ENCODE data around the gene NCK2. TPM values are rescaled to one million over a fixed set of nuclear protein-coding genes. Genes with fewer than 3 reads are reported as not detected.

Gene NCK2
- total RNA-seq, 1 experiment from 2014 or later, result 49.2 TPM

- Histone ChIP-seq H2AFZ (ENCODE audit: low read length) (no peak overlapping the region), H3K4me2 (ENCODE audit: insufficient read depth, insufficient read length, low read length) (no peak overlapping the region), H4K5ac (ENCODE audit: insufficient read length, low read depth, low read length) (no peak overlapping the region), H3K56ac (ENCODE audit: insufficient read length, low read depth, low read length) (no peak overlapping the region), H3K4ac (ENCODE audit: low read depth, low read length) (no peak overlapping the region), H3K23ac (ENCODE audit: insufficient read length, low read depth, low read length) (no peak overlapping the region), H4K20me1 (ENCODE audit: control insufficient read depth, insufficient read depth, insufficient read length) (no peaks in the 10 kb centered on the region), H3K27ac (ENCODE audit: insufficient read length, low read depth, low read length) (no peak overlapping the region), H3K9ac (ENCODE audit: extremely low read depth, insufficient read length, low read length) (no peak overlapping the region), H3K79me2 (ENCODE audit: insufficient read depth, low read length) (peaks cover 6% of the 10 kb centered on the region; the same call in 1 of the 2 replicates), H3K9me3 (ENCODE audit: control insufficient read depth, low read depth, low read length) (peaks cover 9% of the 10 kb centered on the region), H2BK15ac (ENCODE audit: low read depth, low read length) (no peak overlapping the region), H3K14ac (ENCODE audit: insufficient read depth, low read length) (no peak overlapping the region), H2BK5ac (ENCODE audit: insufficient read length, low read length) (no peak overlapping the region), H3K18ac (ENCODE audit: insufficient read length, low read depth, low read length) (no peak overlapping the region), H3K27me3 (ENCODE audit: insufficient read depth, low read length) (no peaks in the 10 kb centered on the region), H3K23me2 (ENCODE audit: insufficient read length, low read depth, low read length, poor library complexity, severe bottlenecking) (no peaks in the 10 kb centered on the region), H3K79me1 (ENCODE audit: insufficient read depth, low read depth, low read length, poor library complexity, severe bottlenecking) (no peaks in the 10 kb centered on the region), H2BK12ac (ENCODE audit: insufficient read length, low read depth, low read length) (no peak overlapping the region), H2BK20ac (ENCODE audit: low read depth, low read length, poor library complexity, severe bottlenecking) (no peak overlapping the region), H3K4me1 (ENCODE audit: insufficient read depth, low read length) (no peaks in the 10 kb centered on the region), H4K91ac (ENCODE audit: insufficient read length, low read depth, low read length) (no peak overlapping the region), H2AK5ac (ENCODE audit: insufficient read length, low read length) (no peak overlapping the region), H2BK120ac (ENCODE audit: low read depth, low read length, poor library complexity, severe bottlenecking) (no peak overlapping the region), H3T11ph (ENCODE audit: low read length) (no peak overlapping the region), H4K8ac (replicated peaks; ENCODE audit: insufficient read length, low read depth, low read length) (no peak overlapping the region)
- WGBS (ENCODE audit: extremely low coverage, insufficient read length, low lambda C conversion rate), result no CpG with 5 or more reads among the region's 1 CpG
- H3K27ac Mint-ChIP-seq, result no peak overlapping the region
- H3K4me1 Mint-ChIP-seq, result peaks cover 24 to 30% of the 10 kb centered on the region in 2 experiments
- no peak for TF ChIP-seq CTCF (conservative IDR thresholded peaks at IDR 0.05)
- no peak overlapping the region for H3K4me3 Mint-ChIP-seq
- DNase-seq, result no peak
- peaks cover 9 to 10% of the 10 kb centered on the region in 2 experiments for H3K9me3 Mint-ChIP-seq
- H3K36me3 Mint-ChIP-seq (ENCODE audit: insufficient read depth in 1 of 3, low read depth in 3 of 3), result peaks cover 16 to 43% (median 16%) of the 10 kb centered on the region in 3 experiments
- no peaks in the 10 kb centered on the region for H3K27me3 Mint-ChIP-seq (ENCODE audit: low read depth)
Observed at GRCh38 chr2:105885456-105885855, 140.7 kb downstream of the NCK2 start.
